GM19328 (cell line): Measurements from ENCODE around the gene RHOBTB1.

Experiments
- ATAC-seq: cut with Tn5 transposase; IDR thresholded peaks from one replicate; pipeline ENCODE4 v1.9.1; 2021; ENCODE audit warnings: mild to moderate bottlenecking, moderate library complexity; ENCODE audit not compliant: unreplicated experiment

RHOBTB1 gene

GRCh38 chr10:60823324-60823723 lies 120.7 kb downstream of the RHOBTB1 start:
- no peak for ATAC-seq

- no peak for ATAC-seq
Observed at GRCh38 chr10:60822809-60823208, 121.2 kb downstream of the RHOBTB1 start.

GRCh38 chr10:60821656-60822055 lies 122.3 kb downstream of the RHOBTB1 start:
- ATAC-seq: no peak

GRCh38 chr10:60820093-60820754 lies 123.8 kb downstream of the RHOBTB1 start:
- ATAC-seq: peak; percentile 66
